SH-SY5Y (cell line): ENCODE results near the gene CACNA1E.

Source experiments
- GATA2 ChIP-seq: IDR thresholded peaks from 2 replicates; pipeline ENCODE4 v1.6.1; 2011; ENCODE audit warnings: mild to moderate bottlenecking, low read depth, low read length
- GATA3 ChIP-seq: IDR thresholded peaks from 2 replicates; pipeline ENCODE4 v1.6.1; 2011; ENCODE audit warnings: low read depth, mild to moderate bottlenecking, low read length, moderate library complexity

DNA sequence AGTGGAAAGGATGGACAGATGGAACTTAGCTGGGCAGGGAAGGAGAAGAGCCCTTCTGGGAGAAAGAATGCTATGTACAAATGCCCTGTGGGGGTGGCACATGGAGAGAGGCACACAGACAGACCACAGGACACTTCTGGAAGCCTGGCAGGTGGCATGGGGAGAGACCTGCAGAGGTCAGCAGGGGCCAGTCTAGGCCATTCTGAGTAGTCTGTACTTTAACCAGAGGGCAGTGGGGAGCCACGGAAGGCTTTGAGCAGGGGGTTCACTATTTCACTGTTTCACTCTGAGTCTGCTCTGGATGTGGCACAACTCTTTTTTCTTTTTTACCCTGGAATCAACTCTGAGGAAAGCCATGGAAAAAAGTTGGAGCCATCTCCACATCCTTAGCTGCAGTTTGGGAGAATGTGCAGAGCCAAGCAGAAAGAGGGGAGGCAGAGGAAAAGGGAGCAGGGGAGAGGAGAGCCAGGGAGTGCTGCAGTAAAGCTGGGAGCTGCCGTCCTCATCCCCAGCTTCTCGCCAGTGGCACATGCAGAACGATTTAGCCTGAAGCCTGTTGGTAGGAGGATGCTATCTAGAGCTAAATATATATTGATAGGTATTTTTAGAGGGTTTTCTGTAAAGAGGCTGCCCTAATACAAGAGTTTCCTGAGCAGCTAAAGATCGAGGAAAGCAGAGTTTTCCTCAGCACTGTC lies 34.0 kb downstream of the CACNA1E start:
- no peak for TF ChIP-seq GATA2
- no peak for TF ChIP-seq GATA3
